Transverse colon (tissue), 4 donors: ENCODE measurements around the gene RANBP9.

Experiments used
- CTCF ChIP-seq, 5 experiments: fragments of 200-600 bp in 3 of 5; fragments of 450-650 bp in 2 of 5; sonication (generic) in 3 of 5; IDR thresholded peaks; 1 replicate in 2 of 5; 2 replicates in 3 of 5; pipeline ENCODE4 v1.5.1; 2016 to 2017; ENCODE audit warnings: antibody characterized with exemption in 5 of 5, inconsistent platforms in 3 of 5, mild to moderate bottlenecking in 2 of 5, moderate library complexity in 1 of 5
- EP300 ChIP-seq: sonication (generic); formaldehyde crosslinking; IDR thresholded peaks from one replicate; pipeline ENCODE4 v1.6.1; 2017; ENCODE audit warnings: antibody characterized with exemption, low read depth
- POLR2A ChIP-seq: fragments of 450-650 bp; IDR thresholded peaks from one replicate; pipeline ENCODE4 v1.6.1; 2016; ENCODE audit warnings: antibody characterized with exemption, mild to moderate bottlenecking, moderate library complexity
- POLR2AphosphoS5 ChIP-seq, 3 donors: sonication (generic); formaldehyde crosslinking; IDR thresholded peaks; one replicate each; pipeline ENCODE4 v1.6.1; 2016; ENCODE audit warnings: antibody characterized with exemption in 3 of 3

- TF ChIP-seq CTCF (IDR thresholded peaks at IDR 0.05) = no peak
- TF ChIP-seq POLR2AphosphoS5 (IDR thresholded peaks at IDR 0.05) = no peak
- TF ChIP-seq POLR2A = no peak
- TF ChIP-seq EP300 = no peak
Observed at GRCh38 chr6:13759025-13759424, 47.4 kb upstream of the RANBP9 start.
